Astrocyte (in vitro differentiated cells and primary cell): ENCODE measurements around the gene SNX15.

Experiments used
- EZH2 ChIP-seq: IDR thresholded peaks from 2 replicates; pipeline ENCODE4 v1.6.1; 2012; ENCODE audit warnings: mild to moderate bottlenecking, low read length, inconsistent platforms; ENCODE audit not compliant: insufficient read depth
- TF ChIP-seq, protein P1 (sequence below): IDR thresholded peaks from 2 replicates; pipeline ENCODE4 v1.5.1; 2011; ENCODE audit warnings: low read depth, mild to moderate bottlenecking, inconsistent platforms, low read length, moderate library complexity; ENCODE audit not compliant: insufficient read depth

DNA sequence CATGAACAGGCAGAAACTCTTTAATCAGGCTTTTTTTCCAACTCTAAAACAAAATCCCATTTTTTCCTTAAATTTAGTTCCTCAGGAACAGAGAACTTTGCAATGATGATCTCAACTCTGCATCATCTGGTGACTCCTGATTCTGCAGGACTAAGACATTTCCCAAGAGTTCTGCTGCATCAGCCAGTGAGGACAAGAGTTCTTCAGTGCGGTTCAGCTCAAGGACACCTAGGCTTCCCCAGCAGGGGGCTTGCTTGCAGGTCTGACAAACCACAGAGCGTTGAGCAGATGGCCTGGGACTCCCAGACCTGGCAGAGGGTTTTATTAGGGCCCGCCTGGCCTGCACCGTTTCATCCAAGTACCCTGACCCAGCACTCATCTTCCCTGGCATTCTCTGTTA, 50.2 kb downstream of the SNX15 start:
- TF ChIP-seq, protein P1, sequence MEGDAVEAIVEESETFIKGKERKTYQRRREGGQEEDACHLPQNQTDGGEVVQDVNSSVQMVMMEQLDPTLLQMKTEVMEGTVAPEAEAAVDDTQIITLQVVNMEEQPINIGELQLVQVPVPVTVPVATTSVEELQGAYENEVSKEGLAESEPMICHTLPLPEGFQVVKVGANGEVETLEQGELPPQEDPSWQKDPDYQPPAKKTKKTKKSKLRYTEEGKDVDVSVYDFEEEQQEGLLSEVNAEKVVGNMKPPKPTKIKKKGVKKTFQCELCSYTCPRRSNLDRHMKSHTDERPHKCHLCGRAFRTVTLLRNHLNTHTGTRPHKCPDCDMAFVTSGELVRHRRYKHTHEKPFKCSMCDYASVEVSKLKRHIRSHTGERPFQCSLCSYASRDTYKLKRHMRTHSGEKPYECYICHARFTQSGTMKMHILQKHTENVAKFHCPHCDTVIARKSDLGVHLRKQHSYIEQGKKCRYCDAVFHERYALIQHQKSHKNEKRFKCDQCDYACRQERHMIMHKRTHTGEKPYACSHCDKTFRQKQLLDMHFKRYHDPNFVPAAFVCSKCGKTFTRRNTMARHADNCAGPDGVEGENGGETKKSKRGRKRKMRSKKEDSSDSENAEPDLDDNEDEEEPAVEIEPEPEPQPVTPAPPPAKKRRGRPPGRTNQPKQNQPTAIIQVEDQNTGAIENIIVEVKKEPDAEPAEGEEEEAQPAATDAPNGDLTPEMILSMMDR, result no peak
- TF ChIP-seq EZH2, result no peak
